HEK293T (cell line): ENCODE results near the gene RHOG.

ENCODE experiments used
- CTCF ChIA-PET: fragments of 350-600 bp; formaldehyde crosslinking; extraction: SDS; loops from one replicate; lab custom pipeline; 2021; ENCODE audit warnings: antibody characterized with exemption, inconsistent platforms; lab: Yijun Ruan, JAX
- POLR2A ChIA-PET: fragments of 350-600 bp; formaldehyde crosslinking; extraction: SDS; loops from one replicate; lab custom pipeline; 2020; ENCODE audit warnings: antibody characterized with exemption, inconsistent platforms; lab: Yijun Ruan, JAX
- DNase-seq: peaks from one replicate; pipeline ENCODE4 v3.0.0; 2012; ENCODE audit warnings: mixed read lengths; ENCODE audit errors: extremely low spot score
- ARNT ChIP-seq: fragments of 450-650 bp; IDR thresholded peaks from 2 replicates; pipeline ENCODE4 v1.6.1; 2017; ENCODE audit warnings: mild to moderate bottlenecking
- BHLHE40 ChIP-seq: fragments of 450-650 bp; IDR thresholded peaks from 2 replicates; pipeline ENCODE4 v1.6.1; 2016; ENCODE audit warnings: mild to moderate bottlenecking, moderate library complexity, borderline replicate concordance
- CTBP1 ChIP-seq: fragments of 450-650 bp; IDR thresholded peaks from 2 replicates; pipeline ENCODE4 v1.6.1; 2016; ENCODE audit warnings: borderline replicate concordance
- ELF4 ChIP-seq: fragments of 450-650 bp; IDR thresholded peaks from 2 replicates; pipeline ENCODE4 v1.6.1; 2017; ENCODE audit warnings: antibody characterized with exemption
- FOXA1 ChIP-seq: fragments of 450-650 bp; IDR thresholded peaks from 2 replicates; pipeline ENCODE4 v1.6.1; 2016; ENCODE audit warnings: mild to moderate bottlenecking
- FOXK2 ChIP-seq: fragments of 450-650 bp; IDR thresholded peaks from 2 replicates; pipeline ENCODE4 v1.6.1; 2016; ENCODE audit warnings: mild to moderate bottlenecking
- FOXM1 ChIP-seq: fragments of 450-650 bp; IDR thresholded peaks from 2 replicates; pipeline ENCODE4 v1.6.1; 2017; ENCODE audit warnings: mild to moderate bottlenecking, borderline replicate concordance
- HDGF ChIP-seq: fragments of 450-650 bp; IDR thresholded peaks from 2 replicates; pipeline ENCODE4 v1.6.1; 2017; ENCODE audit warnings: antibody characterized with exemption, borderline replicate concordance
- L3MBTL2 ChIP-seq: fragments of 450-650 bp; conservative IDR thresholded peaks from 2 replicates; pipeline ENCODE4 v1.6.1; 2016; ENCODE audit warnings: mild to moderate bottlenecking
- LEF1 ChIP-seq: fragments of 450-650 bp; IDR thresholded peaks from 2 replicates; pipeline ENCODE4 v1.6.1; 2017; ENCODE audit warnings: mild to moderate bottlenecking, borderline replicate concordance
- NFRKB ChIP-seq: fragments of 450-650 bp; IDR thresholded peaks from 2 replicates; pipeline ENCODE4 v1.6.1; 2016; ENCODE audit warnings: mild to moderate bottlenecking, moderate library complexity
- PKNOX1 ChIP-seq: fragments of 450-650 bp; IDR thresholded peaks from 2 replicates; pipeline ENCODE4 v1.6.1; 2016
- SP1 ChIP-seq: fragments of 450-650 bp; IDR thresholded peaks from 2 replicates; pipeline ENCODE4 v1.6.1; 2017
- SUZ12 ChIP-seq: fragments of 450-650 bp; IDR thresholded peaks from 2 replicates; pipeline ENCODE4 v1.6.1; 2016; ENCODE audit warnings: mild to moderate bottlenecking
- TARDBP ChIP-seq: fragments of 450-650 bp; IDR thresholded peaks from 2 replicates; pipeline ENCODE4 v1.6.1; 2016
- ZNF384 ChIP-seq: fragments of 450-650 bp; IDR thresholded peaks from 2 replicates; pipeline ENCODE4 v1.6.1; 2016

Gene RHOG

DNA sequence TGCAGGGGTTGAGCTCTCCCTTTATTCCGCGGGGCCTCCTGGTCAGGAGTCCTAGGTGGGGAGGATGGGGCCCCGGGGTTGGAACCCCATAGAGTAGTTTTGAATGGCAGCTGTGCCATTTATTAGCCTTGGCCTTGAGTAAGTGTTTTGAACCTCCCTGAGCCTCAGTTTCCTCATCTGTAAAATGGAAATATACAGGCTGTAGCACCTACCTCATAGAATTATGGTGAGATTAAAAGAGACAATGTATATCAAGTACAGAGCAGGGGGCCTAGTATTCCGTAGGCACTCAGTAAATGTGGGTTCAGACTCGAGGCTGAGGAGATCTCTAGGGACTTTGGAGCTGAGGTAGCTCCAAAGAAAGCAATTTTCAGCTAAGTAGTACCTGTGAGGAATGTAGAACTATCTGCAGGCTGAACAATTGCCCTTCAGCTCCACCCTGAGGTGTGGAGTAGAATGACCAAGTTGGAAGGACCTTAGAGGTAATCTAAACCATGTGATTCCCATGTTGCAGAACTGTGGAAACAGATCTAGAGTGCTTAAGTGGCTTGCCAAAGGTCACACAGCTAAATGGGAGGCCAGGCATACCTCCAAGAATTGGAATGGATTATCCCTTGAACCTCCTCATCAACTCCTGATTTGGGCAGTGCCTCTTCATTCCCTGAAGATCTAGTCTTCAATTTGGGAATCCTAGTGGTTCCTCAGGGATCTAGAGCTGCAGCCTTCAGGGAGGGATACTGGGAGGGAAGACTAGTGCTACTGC is 31.7 kb downstream of the RHOG start:
- POLR2A ChIA-PET, result interaction anchor here (0.7 to 2.9 kb wide), 3 partner anchors 10 to 32 kb away, joined by 3 to 28 read pairs (median 9); partner anchors contain the start of genes NUP98 and RHOG
- DNase-seq, result peak; percentile 69
- CTCF ChIA-PET, result interaction anchor here (1.0 to 1.7 kb wide), 4 partner anchors 11 to 263 kb away, joined by 3 to 9 read pairs (median 6); no protein-coding TSS in a partner anchor
- TF ChIP-seq ARNT, result no peak
- no peak for TF ChIP-seq FOXK2
- TF ChIP-seq LEF1, result no peak
- no peak for TF ChIP-seq ZNF384
- TF ChIP-seq TARDBP, result no peak
- no peak for TF ChIP-seq FOXM1
- TF ChIP-seq FOXA1, result no peak
- TF ChIP-seq SP1, result no peak

- ChIA-PET POLR2A (interaction anchor here (1.6 to 2.9 kb wide), 3 partner anchors 9 to 33 kb away, joined by 5 to 28 read pairs (median 9); partner anchors contain the start of genes NUP98 and RHOG), CTCF (interaction anchor here (0.5 to 1.6 kb wide), 10 partner anchors 9 to 272 kb away, joined by 3 to 9 read pairs (median 4); partner anchors contain the start of gene STIM1)
- TF ChIP-seq FOXA1, result no peak
- TF ChIP-seq SUZ12, result no peak
- TF ChIP-seq L3MBTL2, result no peak
- no peak for TF ChIP-seq ARNT
- no peak for TF ChIP-seq BHLHE40
- TF ChIP-seq LEF1, result no peak
- TF ChIP-seq ELF4, result no peak
- TF ChIP-seq FOXM1, result no peak
- no peak for TF ChIP-seq CTBP1
- no peak for TF ChIP-seq HDGF
- no peak for TF ChIP-seq NFRKB
- DNase-seq, result peak; percentile 80
Measured at GRCh38 chr11:3807909-3808860, 32.6 kb downstream of the RHOG start, which contains the start of gene PGAP2. Gene PGAP2 (plus strand): TSS chr11:3808560. CDS start chr11:3811260, 2,700 bp downstream.

GRCh38 chr11:3803726-3804495 is 36.8 kb downstream of the RHOG start:
- no peak for DNase-seq
- POLR2A ChIA-PET, result no interaction called here
- TF ChIP-seq ARNT, result no peak
- TF ChIP-seq LEF1, result no peak
- no peak for TF ChIP-seq ZNF384
- no peak for TF ChIP-seq NFRKB
- TF ChIP-seq FOXK2, result no peak
- TF ChIP-seq FOXA1, result no peak
- no peak for TF ChIP-seq TARDBP
- no peak for TF ChIP-seq SP1
- no peak for TF ChIP-seq HDGF
- TF ChIP-seq SUZ12, result no peak
- no peak for TF ChIP-seq CTBP1
- no peak for TF ChIP-seq BHLHE40
- TF ChIP-seq FOXM1, result no peak
- TF ChIP-seq PKNOX1, result no peak
- TF ChIP-seq ELF4, result no peak
- no peak for TF ChIP-seq L3MBTL2
- CTCF ChIA-PET, result interaction anchor here (0.5 kb wide), 1 partner anchor 236 kb away, joined by 3 read pairs; no protein-coding TSS in a partner anchor

- ChIA-PET POLR2A (no interaction called here), CTCF (no interaction called here)
- no peak for DNase-seq
- TF ChIP-seq ARNT, result no peak
- TF ChIP-seq ZNF384, result no peak
- no peak for TF ChIP-seq SUZ12
- no peak for TF ChIP-seq ELF4
- no peak for TF ChIP-seq FOXK2
- TF ChIP-seq CTBP1, result no peak
- no peak for TF ChIP-seq BHLHE40
- TF ChIP-seq FOXM1, result no peak
- no peak for TF ChIP-seq PKNOX1
- no peak for TF ChIP-seq L3MBTL2
- no peak for TF ChIP-seq LEF1
- TF ChIP-seq TARDBP, result no peak
- TF ChIP-seq HDGF, result no peak
- TF ChIP-seq SP1, result no peak
- no peak for TF ChIP-seq FOXA1
- TF ChIP-seq NFRKB, result no peak
Measured at GRCh38 chr11:3802011-3802790, 38.6 kb downstream of the RHOG start.

- POLR2A ChIA-PET, result interaction anchor here (3.6 kb wide), 1 partner anchor 9 kb away, joined by 28 read pairs; the partner anchor contains the start of gene PGAP2
Measured at GRCh38 chr11:3799873-3800272, 40.9 kb downstream of the RHOG start.

More at GRCh38 chr11:3799873-3800272, 40.9 kb downstream of the RHOG start:
- DNase-seq, result no peak
- CTCF ChIA-PET, result interaction anchor here (1.5 kb wide), 1 partner anchor 8 kb away, joined by 4 read pairs; the partner anchor contains the start of gene PGAP2
- TF ChIP-seq ELF4 (no peak), LEF1 (no peak), PKNOX1 (no peak), HDGF (no peak), CTBP1 (no peak), SP1 (no peak), FOXA1 (no peak), TARDBP (no peak), SUZ12 (no peak), BHLHE40 (no peak)
